HG03354 (cell line): Measurements from ENCODE around the gene MICAL3.
A peak's percentile ranks its signal among the peaks of the same experiment; 100 is the strongest.
"Not testable (repeated sequence)": the region's sequence is repeated elsewhere in the genome, so short reads cannot be mapped to it uniquely, and the experiment has no call there.

Source experiments
- ATAC-seq: cut with Tn5 transposase; IDR thresholded peaks from one replicate; pipeline ENCODE4 v1.9.1; 2021; ENCODE audit warnings: mild to moderate bottlenecking; ENCODE audit not compliant: unreplicated experiment, poor library complexity, severe bottlenecking

The MICAL3 gene

DNA sequence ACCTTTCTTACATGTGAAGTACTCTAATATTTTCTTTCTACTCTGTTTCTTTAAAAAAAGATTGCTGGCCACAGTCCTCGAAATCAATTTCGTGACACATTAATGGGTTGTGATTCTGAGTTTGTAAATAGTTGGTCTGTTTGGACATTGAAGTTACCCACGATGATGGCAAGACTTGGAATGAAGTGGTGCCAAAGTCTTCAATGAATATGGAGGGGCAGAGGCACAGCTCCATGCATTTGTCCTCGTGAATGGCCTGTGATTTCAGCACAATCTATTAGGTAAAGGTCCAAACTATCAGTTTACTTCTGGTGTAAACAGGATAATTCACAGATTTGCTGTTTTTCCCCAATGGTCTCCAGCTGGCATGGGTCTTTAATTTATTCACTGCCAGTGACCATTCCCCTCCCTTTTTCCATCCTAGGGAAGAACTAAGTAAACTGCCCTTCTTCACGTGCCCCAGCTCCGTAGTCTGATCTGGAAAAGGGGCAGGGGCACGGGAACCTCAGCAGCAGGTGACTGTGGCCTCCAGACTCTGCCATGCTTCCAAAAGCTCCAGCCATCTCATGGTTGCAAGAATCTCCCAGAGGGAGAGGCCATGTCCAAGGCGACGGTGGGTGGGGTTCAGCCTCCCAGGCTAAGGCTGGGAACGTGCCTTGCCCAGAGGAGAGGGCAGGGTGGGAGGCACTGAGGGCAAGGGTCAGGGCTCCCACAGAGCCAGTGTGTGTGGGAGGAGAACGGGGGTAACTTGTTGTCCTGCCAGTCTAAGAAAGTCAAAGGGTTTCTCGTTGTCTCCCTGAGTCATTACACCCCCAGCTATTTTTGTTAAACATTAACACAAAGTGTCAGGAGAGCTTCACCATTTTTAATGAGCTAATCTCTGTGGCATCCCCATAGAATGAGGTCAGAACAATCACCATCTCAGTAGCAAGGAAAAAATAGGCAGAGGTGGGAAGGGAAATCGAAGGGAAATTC, 36.6 kb upstream of the MICAL3 start:
- no peak for ATAC-seq

DNA sequence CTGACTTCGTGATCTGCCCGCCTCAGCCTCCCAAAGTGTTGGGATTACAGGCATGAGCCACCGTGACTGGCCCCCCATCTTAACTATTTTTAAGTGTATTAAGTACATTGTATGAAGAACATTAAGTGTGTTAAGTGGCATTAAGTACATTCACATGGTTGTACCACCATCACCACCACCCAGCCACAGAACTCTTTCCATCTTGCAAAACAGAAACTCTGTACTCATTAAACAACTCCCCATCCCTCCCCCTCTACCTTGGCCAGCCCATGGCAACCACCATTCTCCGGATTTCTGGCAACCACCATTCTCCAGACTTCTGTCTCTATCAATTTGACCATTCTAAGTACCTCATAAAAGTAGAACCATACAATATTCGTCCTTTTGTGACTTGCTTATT, 35.6 kb upstream of the MICAL3 start:
- no peak for ATAC-seq

GRCh38 chr22:18059473-18059872, 35.1 kb upstream of the MICAL3 start:
- ATAC-seq: no peak

DNA sequence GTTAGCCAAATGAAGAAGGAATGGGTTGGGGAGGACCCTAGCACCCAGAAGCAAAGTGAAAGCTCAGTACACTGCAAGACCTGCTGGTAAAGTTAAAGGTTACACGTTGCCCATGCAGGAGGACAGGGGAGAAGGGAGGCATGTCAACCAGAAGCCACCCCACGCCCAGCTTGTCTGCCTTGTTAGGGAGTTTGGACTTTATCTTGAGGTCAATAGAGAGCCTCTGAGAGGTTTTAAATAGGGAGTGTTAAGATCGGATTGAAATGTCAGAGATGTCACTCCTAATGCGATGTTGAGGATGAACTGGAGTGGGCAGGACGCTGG, 34.7 kb upstream of the MICAL3 start:
- no peak for ATAC-seq

- ATAC-seq: no peak
Observed at GRCh38 chr22:18058371-18059093, 34.2 kb upstream of the MICAL3 start.

- peak; percentile 60 for ATAC-seq
Observed at GRCh38 chr22:18057568-18058209, 33.3 kb upstream of the MICAL3 start.

DNA sequence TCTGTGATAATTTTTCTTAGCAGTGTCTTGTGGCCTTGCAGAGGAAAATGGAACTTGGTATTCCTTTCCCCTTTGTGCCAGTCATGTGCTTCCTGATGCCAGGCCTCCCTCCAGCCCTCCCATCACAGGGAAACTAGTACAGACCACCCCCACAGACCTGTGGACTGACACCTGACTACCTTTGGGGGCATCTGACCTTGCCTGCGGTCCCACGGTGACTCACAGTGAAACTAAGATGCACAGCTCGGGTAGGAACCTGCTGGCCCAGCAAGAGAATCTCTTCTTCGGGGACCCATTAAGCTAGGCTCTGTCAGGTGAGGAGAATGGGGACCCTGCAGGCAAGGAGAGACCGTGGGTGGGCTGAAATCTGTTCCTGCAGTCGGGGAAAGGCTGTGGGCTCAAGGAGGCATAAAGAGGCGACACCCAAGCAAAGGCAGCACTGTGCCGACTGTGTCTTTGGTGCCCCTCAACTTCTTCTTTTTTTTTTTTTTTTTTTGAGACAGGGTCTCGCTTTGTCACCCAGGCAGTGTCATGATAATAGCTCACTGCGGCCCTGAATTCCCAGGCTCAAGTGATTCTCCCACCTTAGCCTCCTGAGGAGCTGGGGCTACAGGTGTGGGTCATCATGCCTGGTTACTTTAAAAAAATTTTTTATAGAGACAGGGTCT, 32.6 kb upstream of the MICAL3 start:
- peak; percentile 69 for ATAC-seq

DNA sequence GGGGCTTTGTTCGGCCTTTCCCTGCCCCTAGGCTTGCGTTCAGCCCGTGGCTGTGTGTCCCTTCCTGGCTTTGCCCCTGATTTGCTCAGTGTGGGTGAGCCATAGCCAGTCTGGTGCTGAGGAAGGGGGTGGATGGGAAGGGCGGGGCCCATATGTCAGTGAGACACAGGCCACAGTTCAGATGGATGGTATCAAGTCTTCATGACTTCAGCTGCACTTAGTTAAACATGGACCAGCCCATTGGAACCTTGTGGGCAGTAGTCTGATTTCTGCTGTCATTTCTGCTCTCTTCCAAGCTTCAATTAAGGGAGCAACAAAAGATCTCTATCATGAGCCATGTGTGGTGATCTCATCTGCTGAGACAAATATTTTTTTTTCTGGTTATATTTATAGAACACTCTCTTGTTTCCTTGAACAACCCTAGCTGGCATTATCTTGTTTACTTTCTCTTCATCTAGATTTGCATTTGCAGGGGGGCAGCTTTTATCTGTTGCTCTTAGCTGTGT, 31.9 kb upstream of the MICAL3 start:
- peak; percentile 37 for ATAC-seq

- ATAC-seq: no peak
Observed at GRCh38 chr22:18055619-18056160, 31.3 kb upstream of the MICAL3 start.

GRCh38 chr22:18053216-18053946, 29.0 kb upstream of the MICAL3 start:
- not testable (repeated sequence) for ATAC-seq

- not testable (repeated sequence) for ATAC-seq
Observed at GRCh38 chr22:18051113-18051512, 26.8 kb upstream of the MICAL3 start.

DNA sequence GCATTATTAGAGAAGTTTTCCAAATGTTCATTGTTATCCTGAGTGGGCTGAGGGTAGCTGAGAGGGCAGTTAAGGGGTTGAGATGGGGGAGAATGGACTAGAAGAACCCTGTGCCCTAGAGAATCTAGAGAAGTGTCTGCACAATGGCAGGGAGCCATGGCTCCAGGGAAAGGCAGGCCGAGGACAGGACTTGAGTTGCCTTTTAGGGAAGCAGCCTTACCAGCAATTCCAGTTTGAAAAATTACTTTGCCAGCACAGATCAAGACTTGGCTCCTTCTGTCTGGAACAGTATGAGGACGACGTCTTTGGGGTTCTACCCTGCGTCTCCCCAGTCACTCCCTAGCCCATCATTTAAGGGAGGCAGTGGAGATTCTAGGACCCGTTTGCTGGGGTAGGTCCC, 25.7 kb upstream of the MICAL3 start:
- ATAC-seq: no peak

DNA sequence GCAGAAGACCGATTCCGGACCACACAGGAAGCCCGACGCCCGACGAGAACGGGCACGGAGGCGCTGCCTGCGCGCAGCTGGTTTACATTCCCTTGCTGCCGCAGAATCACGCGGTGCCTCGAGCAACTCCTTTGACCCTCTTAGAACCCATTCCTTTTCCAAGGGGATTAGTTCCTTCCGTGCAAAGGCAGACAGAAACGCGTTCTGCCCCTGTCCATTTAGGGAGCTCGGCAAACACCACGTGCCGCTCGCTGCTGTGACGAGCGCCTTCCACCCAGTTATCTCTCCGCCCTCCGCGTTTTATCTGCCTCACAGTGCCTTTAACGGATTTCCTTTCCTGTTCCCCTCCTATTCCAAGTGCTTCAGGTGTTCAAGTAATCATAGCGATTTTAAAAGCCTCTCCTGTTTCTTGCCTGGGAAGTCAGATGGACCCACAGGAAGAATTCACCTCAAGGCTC, 24.1 kb upstream of the MICAL3 start:
- ATAC-seq: no peak

DNA sequence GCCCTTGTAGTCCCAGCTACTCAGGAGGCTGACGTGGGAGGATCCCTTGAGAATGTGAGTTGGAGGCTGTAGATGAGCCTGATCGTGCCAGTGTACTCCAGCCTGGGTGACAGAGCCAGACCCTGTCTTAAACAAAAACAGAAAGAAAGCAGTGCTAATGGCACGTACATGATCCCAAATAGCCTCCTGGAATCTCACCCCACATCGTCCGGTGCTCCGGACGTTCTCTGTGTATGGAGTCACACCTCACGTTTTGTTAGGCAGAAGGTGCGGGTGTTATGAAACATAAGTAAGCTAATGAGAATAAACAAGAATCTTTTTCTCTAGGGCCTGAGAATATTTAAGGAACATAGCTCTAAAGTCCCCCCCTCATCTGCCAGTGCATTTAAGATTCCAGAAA, 23.7 kb upstream of the MICAL3 start:
- ATAC-seq: no peak

DNA sequence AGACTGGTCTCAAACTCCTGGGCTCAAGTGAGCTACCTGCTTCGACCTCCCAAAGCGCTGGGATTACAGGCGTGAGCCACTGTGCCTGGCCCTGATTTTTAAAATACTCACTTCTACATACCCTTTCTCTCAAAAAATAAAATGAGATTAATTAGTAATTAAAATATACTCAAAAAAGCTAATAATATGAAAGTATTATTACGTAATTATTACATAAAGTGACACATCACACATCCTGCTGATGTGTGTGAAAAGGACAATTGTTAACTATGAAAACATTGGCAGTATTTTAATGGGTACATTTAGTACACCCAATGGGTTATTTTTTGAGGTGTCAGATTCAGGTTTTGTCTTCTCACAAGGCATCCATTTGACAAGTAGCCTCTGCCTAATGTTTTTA, 21.4 kb upstream of the MICAL3 start:
- ATAC-seq: no peak

DNA sequence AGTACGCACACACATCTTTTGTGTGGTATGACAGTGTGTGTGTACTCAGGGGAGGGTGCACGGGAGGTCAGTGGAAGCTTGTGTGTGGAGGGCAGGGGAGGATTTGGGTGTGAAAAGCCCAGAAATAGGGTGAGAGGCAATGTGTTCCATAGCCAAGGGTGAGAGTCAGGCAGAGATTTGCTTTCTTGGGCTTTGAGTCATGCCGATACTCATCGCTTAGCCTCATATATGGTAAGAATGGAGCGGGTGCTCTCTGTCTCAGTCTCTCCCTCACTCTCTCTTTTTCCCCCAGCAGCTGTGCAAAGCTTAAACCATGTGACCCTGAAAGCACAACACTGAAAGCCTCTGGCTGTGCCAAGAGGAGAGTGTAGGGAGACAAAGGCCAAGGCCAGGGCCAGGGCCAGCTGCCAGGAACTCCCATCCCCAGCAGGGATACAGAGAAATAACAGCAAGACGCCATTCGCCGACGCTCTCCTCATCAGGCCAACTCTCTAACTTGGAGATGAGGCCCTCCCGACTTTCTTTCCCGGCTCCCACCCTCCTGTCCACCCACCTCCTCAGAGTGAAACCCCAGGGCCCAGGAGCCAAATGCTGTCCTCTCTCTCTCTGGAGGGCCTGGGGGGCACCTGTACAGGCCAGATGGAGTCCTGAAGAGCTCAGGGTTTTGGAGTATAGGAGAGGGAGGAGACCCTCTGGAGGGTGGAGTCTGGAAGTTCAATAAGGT, 20.3 kb upstream of the MICAL3 start:
- ATAC-seq: no peak

DNA sequence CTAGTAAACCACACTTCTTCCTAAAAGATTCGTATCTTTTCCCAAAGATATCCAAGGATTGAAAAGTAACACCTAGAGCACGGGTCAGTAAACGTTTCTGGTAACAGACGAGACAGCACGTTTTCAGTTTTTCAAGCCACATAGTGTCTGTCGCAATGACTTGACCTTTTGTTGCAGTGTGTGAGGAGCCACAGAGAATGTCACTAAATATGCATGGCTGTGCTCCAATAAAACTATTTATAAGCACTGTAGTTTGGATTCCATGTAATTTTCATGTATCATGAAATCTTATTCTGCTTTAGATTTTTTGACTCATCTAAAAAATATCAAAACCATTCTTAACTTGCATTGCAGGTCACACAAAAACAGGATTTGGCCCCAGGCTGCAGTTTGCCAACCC, 18.3 kb upstream of the MICAL3 start:
- ATAC-seq: no peak

DNA sequence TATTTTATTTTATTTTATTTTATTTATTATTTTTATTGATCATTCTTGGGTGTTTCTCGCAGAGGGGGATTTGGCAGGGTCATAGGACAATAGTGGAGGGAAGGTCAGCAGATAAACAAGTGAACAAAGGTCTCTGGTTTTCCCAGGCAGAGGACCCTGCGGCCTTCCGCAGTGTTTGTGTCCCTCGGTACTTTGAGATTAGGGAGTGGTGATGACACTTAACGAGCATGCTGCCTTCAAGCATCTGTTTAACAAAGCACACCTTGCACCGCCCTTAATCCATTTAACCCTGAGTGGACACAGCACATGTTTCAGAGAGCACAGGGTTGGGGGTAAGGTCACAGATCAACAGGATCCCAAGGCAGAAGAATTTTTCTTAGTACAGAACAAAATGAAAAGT, 16.5 kb upstream of the MICAL3 start:
- ATAC-seq: not testable (repeated sequence)
